NOMO-1 treated with DMSO at 0.1 percent for 48 hours (cell line): ENCODE results near the gene ARSH.
"Not testable (repeated sequence)": the region's sequence is repeated elsewhere in the genome, so short reads cannot be mapped to it uniquely, and the experiment has no call there.

ENCODE experiments used
- DNase-seq: peaks from one replicate; lab custom pipeline; 2025; ENCODE audit not compliant: unreplicated experiment; lab: John Stamatoyannopoulos, UW

Gene ARSH, protein sequence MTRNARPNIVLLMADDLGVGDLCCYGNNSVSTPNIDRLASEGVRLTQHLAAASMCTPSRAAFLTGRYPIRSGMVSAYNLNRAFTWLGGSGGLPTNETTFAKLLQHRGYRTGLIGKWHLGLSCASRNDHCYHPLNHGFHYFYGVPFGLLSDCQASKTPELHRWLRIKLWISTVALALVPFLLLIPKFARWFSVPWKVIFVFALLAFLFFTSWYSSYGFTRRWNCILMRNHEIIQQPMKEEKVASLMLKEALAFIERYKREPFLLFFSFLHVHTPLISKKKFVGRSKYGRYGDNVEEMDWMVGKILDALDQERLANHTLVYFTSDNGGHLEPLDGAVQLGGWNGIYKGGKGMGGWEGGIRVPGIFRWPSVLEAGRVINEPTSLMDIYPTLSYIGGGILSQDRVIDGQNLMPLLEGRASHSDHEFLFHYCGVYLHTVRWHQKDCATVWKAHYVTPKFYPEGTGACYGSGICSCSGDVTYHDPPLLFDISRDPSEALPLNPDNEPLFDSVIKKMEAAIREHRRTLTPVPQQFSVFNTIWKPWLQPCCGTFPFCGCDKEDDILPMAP

GRCh38 chrX:3006495-3006894 lies at the start of gene ARSH:
TSS of gene ARSH (plus strand) at chrX:3006546. CDS start at chrX:3006613, 67 bp downstream.
- no peak for DNase-seq

GRCh38 chrX:2958199-2958598 lies 48.1 kb upstream of the ARSH start:
- peak; percentile 44 for DNase-seq

DNA sequence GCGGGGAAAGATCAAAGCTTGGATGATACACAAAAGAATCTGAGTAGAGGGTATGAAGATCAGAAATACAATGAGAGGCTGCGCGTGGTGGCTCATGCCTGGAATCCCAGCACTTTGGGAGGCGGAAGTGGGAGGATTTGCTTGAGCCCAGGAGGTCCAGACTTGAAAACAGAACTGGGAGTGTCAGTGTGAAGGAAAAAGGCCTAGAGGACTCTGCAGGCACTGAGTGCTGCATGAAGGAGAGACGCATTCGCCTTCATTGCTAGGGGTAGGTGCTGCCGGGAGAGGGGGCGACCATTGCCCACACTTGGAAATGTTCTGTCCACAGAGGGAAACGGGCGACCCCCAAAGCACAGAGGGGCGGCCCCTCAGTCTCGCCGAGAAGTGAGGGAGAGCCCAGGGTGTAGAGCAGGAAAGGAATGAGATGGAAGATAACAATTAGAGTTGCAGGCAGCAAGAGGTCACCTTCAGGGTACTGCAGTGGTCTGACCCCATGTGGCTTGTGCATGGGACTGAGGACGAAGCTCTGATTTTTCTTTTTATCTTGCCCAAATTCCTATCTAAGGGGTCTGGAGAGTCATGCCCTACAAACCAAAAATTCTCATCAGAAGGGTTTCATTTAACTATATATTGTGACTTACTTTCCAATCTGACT lies 45.4 kb upstream of the ARSH start:
- no peak for DNase-seq

GRCh38 chrX:2962381-2962780 lies 44.0 kb upstream of the ARSH start:
- DNase-seq = no peak

DNA sequence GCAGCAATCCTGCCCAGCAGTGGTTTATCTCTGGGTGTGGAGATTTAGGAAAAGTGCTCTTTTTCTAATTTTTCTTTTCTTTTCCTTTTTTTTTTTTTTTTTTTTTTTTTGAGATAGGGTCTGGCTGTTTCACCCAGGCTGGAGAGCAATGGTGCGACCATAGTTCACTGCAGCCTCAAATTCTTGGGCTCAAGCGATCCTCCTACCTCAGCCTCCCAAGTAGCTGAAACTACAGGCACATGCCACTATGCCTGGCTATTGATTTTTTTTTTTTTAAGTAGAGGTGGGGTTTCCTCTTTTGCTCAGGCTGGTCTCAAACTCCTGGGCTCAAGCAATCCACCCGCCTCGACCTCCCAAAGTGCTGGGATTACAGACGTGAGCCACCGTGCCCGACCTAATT lies 42.9 kb upstream of the ARSH start:
- DNase-seq = not testable (repeated sequence)

DNA sequence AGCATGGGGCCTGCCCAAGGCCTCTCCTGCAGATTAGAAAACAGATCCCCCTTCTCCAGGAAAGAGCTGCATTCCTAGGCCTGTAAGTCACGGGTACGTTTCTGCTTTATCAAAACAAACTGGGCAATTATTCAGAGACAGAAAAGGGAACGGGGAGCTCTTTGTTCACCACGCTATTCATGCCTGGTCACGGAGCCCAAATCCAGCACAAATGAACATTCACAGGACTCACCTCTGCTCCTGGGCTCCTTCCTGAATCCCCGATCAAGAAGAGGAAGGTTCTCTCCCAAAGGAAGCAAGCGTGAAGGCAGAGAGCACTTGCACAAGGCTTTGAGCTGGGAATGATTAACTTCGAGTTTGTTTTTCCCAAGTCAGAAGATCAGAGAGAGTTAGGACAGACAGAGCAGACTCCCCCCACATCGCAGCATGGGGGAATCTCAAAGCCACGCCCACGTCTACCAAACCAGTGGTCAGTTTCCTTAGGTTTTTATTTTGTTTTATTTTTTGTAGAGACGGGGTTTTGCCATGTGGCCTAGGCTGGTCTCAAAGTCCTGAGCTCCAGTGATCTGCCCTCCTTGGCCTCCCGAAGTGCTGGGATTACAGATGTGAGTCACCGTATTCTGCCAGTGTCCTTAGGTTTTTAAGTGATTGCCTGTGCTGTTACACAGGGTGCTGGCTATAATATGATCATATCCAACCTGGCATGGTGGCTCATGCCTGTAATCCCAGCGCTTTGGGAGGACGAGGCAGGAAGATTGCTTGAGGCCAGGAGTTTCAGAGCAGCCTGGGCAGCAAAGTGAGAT lies 42.2 kb upstream of the ARSH start:
- DNase-seq = not testable (repeated sequence)

GRCh38 chrX:2965965-2966364 lies 40.4 kb upstream of the ARSH start:
- DNase-seq = peak; percentile 72

GRCh38 chrX:2967012-2967411 lies 39.3 kb upstream of the ARSH start:
- no peak for DNase-seq

DNA sequence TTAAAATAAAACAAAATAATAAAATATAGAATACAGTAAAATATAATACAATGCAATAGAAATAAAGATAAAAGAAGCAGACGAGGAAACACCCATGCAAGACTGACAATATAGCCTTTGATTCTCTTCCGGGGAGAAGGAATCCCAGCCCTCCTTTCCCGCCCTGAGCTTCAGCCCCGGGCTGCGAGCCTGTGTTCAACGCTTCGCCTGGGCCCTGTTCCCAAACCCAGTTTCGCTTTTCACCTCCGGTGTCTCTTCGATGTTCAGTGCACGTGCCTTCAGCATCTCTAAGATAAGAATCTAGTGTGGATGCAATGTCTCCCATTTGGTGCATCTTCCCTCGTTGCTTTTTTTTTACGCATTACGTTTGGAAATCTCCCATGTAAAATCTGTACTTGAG lies 38.8 kb upstream of the ARSH start:
- DNase-seq = no peak

- DNase-seq = no peak
These were observed 38.1 kb upstream of the ARSH start for GRCh38 chrX:2967998-2968909.

- no peak for DNase-seq
These were observed 37.3 kb upstream of the ARSH start for GRCh38 chrX:2969021-2969420.

- DNase-seq = no peak
These were observed 34.0 kb upstream of the ARSH start for GRCh38 chrX:2972391-2972790.

- DNase-seq = no peak
These were observed 31.4 kb upstream of the ARSH start for GRCh38 chrX:2974961-2975360.

DNA sequence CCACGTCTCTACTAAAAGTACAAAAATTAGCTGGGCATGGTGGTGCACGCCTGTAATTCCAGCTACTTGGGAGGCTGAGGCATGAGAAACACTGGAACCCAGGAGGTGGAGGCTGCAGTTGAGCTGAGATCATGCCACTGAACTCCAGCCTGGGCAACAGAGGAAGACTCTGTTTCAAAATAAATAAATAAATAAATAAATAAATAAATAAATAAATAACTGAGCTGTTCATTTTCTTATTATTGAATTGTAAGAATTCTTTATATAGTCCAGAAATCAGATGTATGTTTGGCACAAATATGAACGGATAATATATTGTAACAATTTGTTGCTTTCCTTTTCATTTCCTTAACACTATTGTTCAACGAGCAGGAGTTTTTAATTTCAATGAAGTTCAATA lies 27.7 kb upstream of the ARSH start:
- not testable (repeated sequence) for DNase-seq

DNA sequence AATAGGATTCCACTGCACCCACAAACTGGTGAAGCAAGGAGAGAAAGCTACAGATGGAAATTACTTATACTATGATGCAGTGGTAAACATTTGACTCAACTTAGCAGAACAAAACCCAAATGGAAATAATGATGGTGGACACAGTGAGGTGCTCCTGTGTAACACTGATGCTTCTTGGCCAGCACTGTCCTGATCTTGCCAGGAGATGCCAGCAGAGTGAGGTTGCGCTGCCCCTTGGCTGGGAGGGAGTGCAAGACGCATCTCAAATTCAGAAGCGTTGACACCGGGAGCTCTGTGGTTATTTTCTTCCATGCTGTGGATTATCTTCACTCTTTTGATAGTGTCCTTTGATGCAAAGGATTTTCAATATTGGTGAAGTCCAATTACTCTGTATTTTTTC lies 22.0 kb upstream of the ARSH start:
- DNase-seq = no peak

DNA sequence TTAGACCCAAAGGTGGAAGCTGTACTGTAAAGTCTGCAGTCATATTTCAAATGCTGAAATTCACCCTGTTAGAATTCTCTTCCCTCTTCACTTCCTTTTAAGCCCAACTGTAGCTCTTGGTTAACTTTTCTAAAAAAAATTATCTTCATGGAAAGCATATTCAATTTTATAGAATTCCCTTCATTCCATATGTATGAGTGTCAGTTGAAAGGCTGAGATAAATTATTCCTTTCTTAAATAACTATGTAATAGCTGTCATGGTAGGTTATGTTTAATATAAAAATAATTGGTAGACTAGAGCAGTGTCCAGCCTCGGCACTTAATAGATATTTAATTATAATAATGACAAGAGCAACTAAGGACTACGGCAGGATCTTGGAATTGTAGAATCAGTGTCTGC lies 16.8 kb upstream of the ARSH start:
- DNase-seq = no peak

GRCh38 chrX:3010532-3010931 lies 4.2 kb downstream of the ARSH start:
- no peak for DNase-seq

- no peak for DNase-seq
These were observed 11.1 kb downstream of the ARSH start for GRCh38 chrX:3017492-3017891.

DNA sequence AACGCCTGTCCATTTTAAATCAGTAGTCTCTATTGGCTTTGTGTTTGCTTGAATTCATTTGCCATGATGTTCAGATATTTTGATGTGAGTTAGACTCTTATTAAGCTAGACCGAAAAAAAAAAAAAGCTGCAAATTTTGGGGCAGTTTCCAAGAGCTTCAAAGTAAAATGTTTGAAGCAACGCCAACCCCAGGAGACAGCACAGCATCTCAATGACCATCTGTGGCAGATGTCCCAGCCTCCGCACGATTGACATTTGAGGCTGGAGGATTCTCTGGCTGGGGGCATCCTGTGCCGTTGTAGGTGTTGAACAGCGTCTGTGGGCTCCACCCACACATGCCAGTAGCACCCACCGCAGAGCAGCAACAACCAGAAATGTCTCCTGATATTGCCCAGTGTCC lies 17.8 kb downstream of the ARSH start:
- DNase-seq = no peak

DNA sequence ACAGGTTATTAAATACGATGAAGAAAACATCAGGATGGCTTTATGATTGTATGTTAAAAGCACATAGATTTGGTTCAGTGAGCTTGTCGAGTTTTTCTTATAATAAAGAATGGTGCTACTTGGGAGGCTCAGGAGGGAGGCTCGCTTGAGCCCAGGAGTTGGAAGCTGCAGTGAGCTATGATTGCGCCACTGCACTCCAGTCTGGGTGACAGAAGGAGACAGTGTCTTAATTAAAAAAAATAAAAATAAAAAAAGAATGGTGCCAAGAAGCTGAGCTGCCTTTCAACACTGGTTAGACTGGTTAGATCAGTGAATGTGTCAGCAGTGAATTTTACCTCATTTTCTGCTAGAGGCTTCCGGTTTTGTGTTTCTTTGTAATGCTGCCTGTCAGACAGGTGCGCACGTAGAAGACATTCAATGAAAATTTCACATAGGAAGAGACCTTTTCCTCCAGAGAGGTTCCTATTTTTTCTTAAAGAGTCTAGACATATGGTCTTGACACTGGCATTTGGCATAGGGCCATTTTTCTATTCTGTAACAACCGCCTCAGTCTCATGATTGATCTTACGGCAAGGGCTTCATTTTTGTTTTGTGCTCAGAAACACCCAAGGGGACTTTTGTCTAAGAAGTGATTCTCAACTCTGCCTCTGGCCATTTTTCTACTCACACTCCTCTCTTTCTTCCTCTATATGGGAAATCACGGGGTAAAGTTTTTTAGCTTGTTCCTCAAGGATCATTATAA lies 19.9 kb downstream of the ARSH start:
- DNase-seq = no peak
